Endodermal cell (in vitro differentiated cells): ENCODE data around the gene MYH7. TPM values are rescaled to one million over a fixed set of nuclear protein-coding genes. Genes with fewer than 3 reads are reported as not detected.
A peak's percentile ranks its signal among the peaks of the same experiment; 100 is the strongest.

Experiments used
- DNase-seq: peaks from one replicate; pipeline ENCODE4 v3.0.0-alpha.2; 2017
- H3K27ac ChIP-seq: 2 replicates; pipeline ENCODE4 v1.5.1; 2013; ENCODE audit warnings: mild to moderate bottlenecking, low read depth, low read length, moderate library complexity
- H3K27me3 ChIP-seq: 2 replicates; pipeline ENCODE4 v1.6.1; 2013; ENCODE audit warnings: mild to moderate bottlenecking, low read length, moderate library complexity; ENCODE audit not compliant: insufficient read depth, control insufficient read depth, poor library complexity, severe bottlenecking
- H3K36me3 ChIP-seq: 2 replicates; pipeline ENCODE4 v1.7.0; 2013; ENCODE audit warnings: mild to moderate bottlenecking, low read length, moderate library complexity; ENCODE audit not compliant: control insufficient read depth, insufficient read depth
- H3K4me1 ChIP-seq: one replicate; pipeline ENCODE4 v1.7.0; 2013; ENCODE audit warnings: low read length; ENCODE audit not compliant: control insufficient read depth, insufficient read depth
- H3K4me3 ChIP-seq: 2 replicates; pipeline ENCODE4 v1.5.1; 2013; ENCODE audit warnings: mild to moderate bottlenecking, low read length, moderate library complexity
- H3K9ac ChIP-seq: 2 replicates; pipeline ENCODE4 v1.6.1; 2013; ENCODE audit warnings: mild to moderate bottlenecking, low read length, moderate library complexity; ENCODE audit not compliant: poor library complexity, severe bottlenecking; ENCODE audit errors: extremely low read depth
- H3K9me3 ChIP-seq: 2 replicates; pipeline ENCODE4 v1.6.1; 2013; ENCODE audit warnings: mild to moderate bottlenecking, low read length, moderate library complexity; ENCODE audit not compliant: control insufficient read depth
- H3K27ac Mint-ChIP-seq: 2 replicates; pipeline ENCODE4 v1.8.0; 2020; ENCODE audit warnings: mixed read lengths
- H3K27me3 Mint-ChIP-seq: 2 replicates; pipeline ENCODE4 v1.8.0; 2021; ENCODE audit warnings: mild to moderate bottlenecking, mixed read lengths; ENCODE audit not compliant: insufficient read depth
- H3K36me3 Mint-ChIP-seq: 2 replicates; pipeline ENCODE4 v1.8.0; 2020; ENCODE audit warnings: low read depth, mixed read lengths
- H3K4me1 Mint-ChIP-seq: 2 replicates; pipeline ENCODE4 v1.8.0; 2020; ENCODE audit warnings: mixed read lengths
- H3K4me3 Mint-ChIP-seq: 2 replicates; pipeline ENCODE4 v1.8.0; 2020; ENCODE audit warnings: mild to moderate bottlenecking, moderate library complexity, mixed read lengths
- H3K9me3 Mint-ChIP-seq: 2 replicates; pipeline ENCODE4 v1.8.0; 2020; ENCODE audit warnings: mild to moderate bottlenecking, mixed read lengths
- WGBS, 2 experiments: methylation state at CpG; one replicate each; pipeline versions ENCODE4 v1.1.5 to v1.1.7; 2013; ENCODE audit warnings: missing lambda C conversion rate in 2 of 2, mixed read lengths in 1 of 2; ENCODE audit not compliant: insufficient coverage in 1 of 2, insufficient read length in 1 of 2; 5-methylcytosine and 5-hydroxymethylcytosine counted together
- total RNA-seq, 2 donors: library from RNA; stranded (reverse); fragmentation: NEBNext Ultra II Directional in 1 of 2; extraction: Animal tissue kit (Norgen Biotek cat#: 25700) in 1 of 2; gene quantifications; 2 replicates in 1 of 2; 3 replicates in 1 of 2; pipeline ENCODE4 v1.2.1, GENCODE V29; 2021
- TF ChIP-seq, protein P1 (sequence below): fragments of 200-600 bp; sonication (generic); conservative IDR thresholded peaks from 2 replicates; pipeline ENCODE4 v1.5.0; 2021; ENCODE audit warnings: antibody characterized with exemption, mild to moderate bottlenecking

The MYH7 gene
- total RNA-seq, 2 donors from 2014 or later = 0.55 TPM; not detected in 1

GRCh38 chr14:23445773-23446172 is 10.3 kb upstream of the MYH7 start:
- no peak for DNase-seq
- no peaks in the 10 kb centered on the region for H3K9me3 Mint-ChIP-seq
- peaks cover 24% of the 10 kb centered on the region for H3K4me1 Mint-ChIP-seq
- no peaks in the 10 kb centered on the region for H3K9me3 ChIP-seq
- WGBS, 2 experiments = 89 to 100% methylated on average over 1 to 4 of the region's 4 CpGs
- H3K4me3 ChIP-seq = no peak overlapping the region
- H3K27ac ChIP-seq = no peak overlapping the region
- H3K27me3 Mint-ChIP-seq = peaks cover 8% of the 10 kb centered on the region
- no peak overlapping the region for H3K4me3 Mint-ChIP-seq
- no peaks in the 10 kb centered on the region for H3K36me3 ChIP-seq
- peaks cover 13% of the 10 kb centered on the region for H3K4me1 ChIP-seq
- H3K27ac Mint-ChIP-seq = no peak overlapping the region
- H3K27me3 ChIP-seq = no peaks in the 10 kb centered on the region
- no peak overlapping the region for H3K9ac ChIP-seq
- H3K36me3 Mint-ChIP-seq = no peaks in the 10 kb centered on the region
- TF ChIP-seq, protein P1, sequence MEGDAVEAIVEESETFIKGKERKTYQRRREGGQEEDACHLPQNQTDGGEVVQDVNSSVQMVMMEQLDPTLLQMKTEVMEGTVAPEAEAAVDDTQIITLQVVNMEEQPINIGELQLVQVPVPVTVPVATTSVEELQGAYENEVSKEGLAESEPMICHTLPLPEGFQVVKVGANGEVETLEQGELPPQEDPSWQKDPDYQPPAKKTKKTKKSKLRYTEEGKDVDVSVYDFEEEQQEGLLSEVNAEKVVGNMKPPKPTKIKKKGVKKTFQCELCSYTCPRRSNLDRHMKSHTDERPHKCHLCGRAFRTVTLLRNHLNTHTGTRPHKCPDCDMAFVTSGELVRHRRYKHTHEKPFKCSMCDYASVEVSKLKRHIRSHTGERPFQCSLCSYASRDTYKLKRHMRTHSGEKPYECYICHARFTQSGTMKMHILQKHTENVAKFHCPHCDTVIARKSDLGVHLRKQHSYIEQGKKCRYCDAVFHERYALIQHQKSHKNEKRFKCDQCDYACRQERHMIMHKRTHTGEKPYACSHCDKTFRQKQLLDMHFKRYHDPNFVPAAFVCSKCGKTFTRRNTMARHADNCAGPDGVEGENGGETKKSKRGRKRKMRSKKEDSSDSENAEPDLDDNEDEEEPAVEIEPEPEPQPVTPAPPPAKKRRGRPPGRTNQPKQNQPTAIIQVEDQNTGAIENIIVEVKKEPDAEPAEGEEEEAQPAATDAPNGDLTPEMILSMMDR = no peak

GRCh38 chr14:23444314-23444713 is 8.9 kb upstream of the MYH7 start:
- Histone ChIP-seq H3K27me3 (no peaks in the 10 kb centered on the region), H3K9me3 (no peaks in the 10 kb centered on the region), H3K4me3 (no peak overlapping the region), H3K9ac (no peak overlapping the region), H3K36me3 (no peaks in the 10 kb centered on the region), H3K27ac (no peak overlapping the region), H3K4me1 (peaks cover 13% of the 10 kb centered on the region)
- peaks cover 24% of the 10 kb centered on the region for H3K4me1 Mint-ChIP-seq
- WGBS, 2 experiments = 91% methylated on average over 1 of the region's 1 CpG; no CpG with 5 or more reads in 1 of the 2 experiments
- H3K27ac Mint-ChIP-seq = no peak overlapping the region
- H3K27me3 Mint-ChIP-seq = peaks cover 12% of the 10 kb centered on the region
- no peaks in the 10 kb centered on the region for H3K36me3 Mint-ChIP-seq
- H3K4me3 Mint-ChIP-seq = no peak overlapping the region
- H3K9me3 Mint-ChIP-seq = no peaks in the 10 kb centered on the region
- no peak for DNase-seq
- TF ChIP-seq, protein P1 = no peak

GRCh38 chr14:23443881-23444280 is 8.4 kb upstream of the MYH7 start:
- Histone ChIP-seq H3K36me3 (no peaks in the 10 kb centered on the region), H3K4me3 (no peak overlapping the region), H3K9ac (no peak overlapping the region), H3K4me1 (peaks cover 13% of the 10 kb centered on the region), H3K27me3 (no peaks in the 10 kb centered on the region), H3K9me3 (no peaks in the 10 kb centered on the region), H3K27ac (no peak overlapping the region)
- DNase-seq = no peak
- Mint-ChIP-seq H3K36me3 (no peaks in the 10 kb centered on the region), H3K27ac (no peak overlapping the region), H3K9me3 (no peaks in the 10 kb centered on the region), H3K4me3 (no peak overlapping the region), H3K27me3 (peaks cover 12% of the 10 kb centered on the region), H3K4me1 (peaks cover 24% of the 10 kb centered on the region)
- WGBS, 2 experiments = 88 to 92% methylated on average over 5 to 6 of the region's 6 CpGs
- TF ChIP-seq, protein P1 = peak; percentile 24
